ENCODE measurements around the gene STEAP2.
"Not testable (repeated sequence)": the region's sequence is repeated elsewhere in the genome, so short reads cannot be mapped to it uniquely, and the experiment has no call there.

The STEAP2 gene

DNA sequence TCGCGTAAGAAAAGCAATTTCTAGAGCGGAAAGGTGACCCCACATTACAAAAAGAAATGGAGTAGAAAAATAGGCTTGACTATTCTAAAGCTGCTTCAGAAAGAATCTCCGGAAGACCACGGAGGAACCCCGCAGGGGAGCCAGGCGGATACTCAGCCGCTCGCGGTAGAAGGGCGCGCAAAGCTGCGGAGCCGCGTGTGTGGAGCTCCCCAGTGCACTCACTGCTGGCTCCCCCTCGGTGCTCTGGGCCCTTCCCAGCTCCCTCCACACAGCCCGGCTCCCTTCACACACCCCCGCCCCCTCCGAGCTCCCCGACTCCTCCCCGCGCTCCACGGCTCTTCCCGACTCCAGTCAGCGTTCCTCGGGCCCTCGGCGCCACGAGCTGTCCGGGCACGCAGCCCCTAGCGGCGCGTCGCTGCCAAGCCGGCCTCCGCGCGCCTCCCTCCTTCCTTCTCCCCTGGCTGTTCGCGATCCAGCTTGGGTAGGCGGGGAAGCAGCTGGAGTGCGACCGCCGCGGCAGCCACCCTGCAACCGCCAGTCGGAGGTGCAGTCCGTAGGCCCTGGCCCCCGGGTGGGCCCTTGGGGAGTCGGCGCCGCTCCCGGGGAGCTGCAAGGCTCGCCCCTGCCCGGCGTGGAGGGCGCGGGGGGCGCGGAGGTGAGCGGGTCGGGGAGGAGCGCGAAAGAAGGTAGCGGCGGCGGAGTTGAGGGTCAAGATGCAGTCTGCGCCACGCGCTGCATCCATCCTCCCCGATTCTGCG is at the start of gene STEAP2:
Gene STEAP2 (plus strand): TSS at position 350 of the 758 bp plus-strand sequence. CDS start 13,343 bp downstream, outside the sequence.
- no peak for DNase-seq (ENCODE audit: extremely low read depth in 1 of 2, low read depth in 1 of 2)

DNA sequence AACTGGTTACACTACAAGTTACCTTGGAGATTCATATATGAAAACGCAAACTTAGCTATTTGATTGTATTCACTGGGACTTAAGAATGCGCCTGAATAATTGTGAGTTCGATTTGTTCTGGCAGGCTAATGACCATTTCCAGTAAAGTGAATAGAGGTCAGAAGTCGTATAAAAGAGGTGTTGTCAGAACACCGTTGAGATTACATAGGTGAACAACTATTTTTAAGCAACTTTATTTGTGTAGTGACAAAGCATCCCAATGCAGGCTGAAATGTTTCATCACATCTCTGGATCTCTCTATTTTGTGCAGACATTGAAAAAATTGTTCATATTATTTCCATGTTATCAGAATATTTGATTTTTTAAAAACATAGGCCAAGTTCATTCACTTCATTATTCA is 48.0 kb upstream of the STEAP2 start:
- DNase-seq (ENCODE audit: extremely low read depth in 1 of 2, low read depth in 1 of 2): no peak

GRCh38 chr7:90165724-90166123 is 45.8 kb upstream of the STEAP2 start:
- no peak for DNase-seq (ENCODE audit: extremely low read depth in 1 of 2, low read depth in 1 of 2)

GRCh38 chr7:90166153-90166552 is 45.4 kb upstream of the STEAP2 start:
- DNase-seq (ENCODE audit: extremely low read depth in 1 of 2, low read depth in 1 of 2): no peak

- DNase-seq (ENCODE audit: extremely low read depth in 1 of 2, low read depth in 1 of 2): no peak
Observed at GRCh38 chr7:90167361-90167760, 44.2 kb upstream of the STEAP2 start.

GRCh38 chr7:90169891-90170290 is 41.6 kb upstream of the STEAP2 start:
- no peak for DNase-seq (ENCODE audit: extremely low read depth in 1 of 2, low read depth in 1 of 2)

DNA sequence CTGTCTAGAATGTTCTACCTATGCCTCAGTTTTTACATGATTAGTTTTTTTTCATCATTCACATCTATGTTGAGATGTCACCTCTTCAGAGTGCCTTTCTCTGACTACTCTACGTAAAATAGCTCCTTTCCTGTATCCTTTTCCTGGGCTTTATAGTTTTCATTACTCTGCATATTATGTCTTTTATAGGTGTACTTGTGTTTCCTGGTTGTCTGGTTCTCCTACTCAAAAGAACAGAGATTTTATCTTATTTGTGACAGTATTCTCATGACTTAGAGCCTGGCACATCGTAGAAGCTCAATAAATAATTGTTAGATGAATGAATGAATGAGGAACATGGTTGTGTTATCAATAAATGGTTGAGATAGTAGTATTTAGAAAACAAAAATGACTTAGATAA is 39.4 kb upstream of the STEAP2 start:
- DNase-seq (ENCODE audit: extremely low read depth in 1 of 2, low read depth in 1 of 2): no peak

- no peak for DNase-seq (ENCODE audit: extremely low read depth in 1 of 2, low read depth in 1 of 2)
Observed at GRCh38 chr7:90172624-90173023, 38.9 kb upstream of the STEAP2 start.

- DNase-seq (ENCODE audit: extremely low read depth in 1 of 2, low read depth in 1 of 2): no peak
Observed at GRCh38 chr7:90173127-90173844, 38.3 kb upstream of the STEAP2 start.

DNA sequence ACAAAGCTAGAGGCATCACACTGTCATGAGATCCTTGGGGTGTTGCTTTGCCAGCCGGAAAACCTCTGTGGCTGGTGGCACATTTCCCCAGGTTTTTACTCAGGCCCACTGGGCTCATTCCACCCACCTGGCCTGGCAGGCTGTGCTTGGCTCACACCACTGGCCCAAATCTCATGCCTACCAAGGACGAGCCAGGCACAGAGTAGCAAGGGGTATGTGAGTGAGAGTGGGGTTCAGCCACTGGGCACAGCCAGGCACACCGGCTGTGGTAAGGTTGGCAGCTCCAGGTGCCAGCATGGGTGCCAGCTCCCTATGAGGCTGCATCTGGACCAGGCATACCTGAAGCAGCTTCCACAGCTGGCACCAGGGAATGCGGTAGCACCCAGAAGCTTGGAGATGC is 35.9 kb upstream of the STEAP2 start:
- no peak for DNase-seq (ENCODE audit: extremely low read depth in 1 of 2, low read depth in 1 of 2)

- no peak for DNase-seq (ENCODE audit: extremely low read depth in 1 of 2, low read depth in 1 of 2)
Observed at GRCh38 chr7:90176195-90176594, 35.3 kb upstream of the STEAP2 start.

DNA sequence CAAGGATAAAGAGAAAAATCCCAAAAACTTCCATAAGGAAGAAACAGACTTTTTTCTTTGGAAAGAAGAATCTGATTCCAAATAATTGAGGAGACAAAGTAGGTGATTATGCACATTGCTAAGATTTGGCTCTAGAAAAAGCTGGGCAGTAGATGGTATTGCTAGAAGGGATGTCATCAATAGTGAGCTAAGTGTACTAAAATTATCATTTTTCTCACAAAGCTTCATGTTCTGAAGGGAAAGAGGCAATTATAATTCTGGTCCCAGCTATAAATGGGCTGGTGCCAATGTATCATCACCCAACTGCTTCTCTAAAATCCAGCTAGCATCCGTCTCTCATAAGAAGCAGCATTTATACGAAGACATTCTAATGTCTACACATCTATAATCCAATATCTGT is 33.4 kb upstream of the STEAP2 start:
- DNase-seq (ENCODE audit: extremely low read depth in 1 of 2, low read depth in 1 of 2): no peak

- DNase-seq (ENCODE audit: extremely low read depth in 1 of 2, low read depth in 1 of 2): no peak
Observed at GRCh38 chr7:90178679-90179278, 32.8 kb upstream of the STEAP2 start.

DNA sequence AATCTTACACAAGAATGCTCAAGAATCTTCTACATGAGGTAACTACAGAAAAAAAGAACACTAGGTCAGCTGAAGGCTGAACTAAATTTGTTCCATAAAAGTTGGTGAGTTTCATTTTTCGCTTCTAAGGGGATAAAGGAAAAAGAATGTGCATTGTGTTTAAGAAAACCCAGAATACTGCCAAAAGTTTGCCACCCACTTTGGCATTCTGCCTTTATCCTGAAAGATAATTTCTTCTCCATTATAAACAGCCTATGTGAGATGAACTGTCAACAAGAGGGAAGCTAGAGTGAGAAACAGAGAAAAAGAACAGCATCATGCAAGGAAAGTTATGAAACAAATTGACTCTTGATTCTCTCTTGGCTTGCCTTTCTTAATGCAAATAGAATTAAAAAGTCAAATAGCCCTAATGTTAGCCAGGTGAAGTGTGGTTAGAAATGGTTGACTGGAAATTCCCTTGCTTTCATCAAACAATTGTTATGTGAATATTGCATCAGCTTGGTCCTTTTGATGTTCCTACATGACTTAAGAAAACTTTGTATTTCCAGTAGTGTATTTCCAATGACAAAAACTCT is 31.4 kb upstream of the STEAP2 start:
- no peak for DNase-seq (ENCODE audit: extremely low read depth in 1 of 2, low read depth in 1 of 2)

- DNase-seq (ENCODE audit: extremely low read depth in 1 of 2, low read depth in 1 of 2): no peak
Observed at GRCh38 chr7:90180649-90181048, 30.9 kb upstream of the STEAP2 start.

GRCh38 chr7:90181485-90181884 is 30.1 kb upstream of the STEAP2 start:
- no peak for DNase-seq (ENCODE audit: extremely low read depth in 1 of 2, low read depth in 1 of 2)

DNA sequence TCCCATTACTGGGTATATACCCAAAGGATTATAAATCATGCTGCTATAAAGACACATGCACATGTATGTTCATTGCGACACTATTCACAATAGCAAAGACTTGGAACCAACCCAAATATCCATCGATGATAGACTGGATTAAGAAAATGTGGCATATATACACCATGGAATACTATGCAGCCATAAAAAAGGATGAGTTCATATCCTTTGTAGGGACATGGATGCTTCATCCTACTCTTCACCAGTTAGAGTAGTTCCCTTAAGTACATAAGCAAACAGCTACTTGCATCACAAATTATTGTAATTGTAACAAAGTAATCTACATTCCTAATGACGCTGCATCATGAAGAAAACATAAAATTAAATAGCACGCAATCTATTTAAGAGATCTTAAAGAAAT is 25.2 kb upstream of the STEAP2 start:
- DNase-seq (ENCODE audit: extremely low read depth in 1 of 2, low read depth in 1 of 2): not testable (repeated sequence)

DNA sequence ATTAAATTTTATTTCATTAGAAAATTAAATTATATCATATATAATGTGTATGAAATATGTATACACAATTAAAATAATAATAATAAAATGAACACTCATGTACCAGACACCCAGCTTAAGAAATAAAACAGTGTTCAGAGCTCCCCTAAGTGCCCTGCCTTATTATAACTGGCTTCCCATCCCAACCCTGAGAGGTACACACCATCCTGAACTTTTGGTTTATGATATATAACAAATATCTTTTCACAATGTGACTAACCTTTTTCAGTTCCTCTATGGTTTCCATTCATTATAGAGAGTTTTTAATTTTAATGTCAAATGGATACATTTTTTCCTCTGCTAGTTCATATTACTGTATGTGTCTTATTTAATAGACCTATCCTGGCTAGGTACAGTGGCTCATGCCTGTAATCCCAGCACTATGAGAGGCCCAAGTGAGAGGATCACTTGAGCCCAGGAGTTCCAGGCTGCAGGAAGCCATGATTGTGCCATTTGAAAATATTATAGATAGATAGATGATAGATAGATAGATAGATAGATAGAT is 24.0 kb upstream of the STEAP2 start:
- DNase-seq (ENCODE audit: extremely low read depth in 1 of 2, low read depth in 1 of 2): no peak

- no peak for DNase-seq (ENCODE audit: extremely low read depth in 1 of 2, low read depth in 1 of 2)
Observed at GRCh38 chr7:90188281-90188680, 23.3 kb upstream of the STEAP2 start.

- DNase-seq (ENCODE audit: extremely low read depth in 1 of 2, low read depth in 1 of 2): no peak
Observed at GRCh38 chr7:90190995-90191394, 20.5 kb upstream of the STEAP2 start.

DNA sequence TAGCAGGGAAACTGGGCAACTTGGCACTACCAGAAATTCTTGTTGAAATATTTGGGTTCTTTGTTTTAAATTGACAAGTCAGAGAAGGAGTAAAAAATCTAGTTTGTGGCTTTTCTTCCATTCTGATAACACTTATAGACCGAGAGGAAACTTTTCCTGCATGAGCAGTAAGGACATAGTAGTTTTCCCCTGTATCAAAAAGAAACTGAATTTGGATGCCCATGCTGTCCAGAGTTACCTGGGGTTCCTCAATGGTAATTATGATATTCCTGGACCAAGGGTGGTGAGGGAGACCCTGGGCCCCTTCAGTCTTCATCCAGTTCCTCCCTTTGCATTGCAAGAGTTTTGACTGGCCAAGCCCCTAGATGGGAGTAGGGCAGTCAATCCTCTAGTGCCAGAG is 19.9 kb upstream of the STEAP2 start:
- no peak for DNase-seq (ENCODE audit: extremely low read depth in 1 of 2, low read depth in 1 of 2)

Measured in activated CD8-positive, alpha-beta memory T cell treated with anti-CD3 and anti-CD28 coated beads for 1 hour (primary cell).